Ishikawa (cell line): Measurements from ENCODE around the gene COPZ2.

Experiments used
- CEBPB ChIP-seq: IDR thresholded peaks from 2 replicates; pipeline ENCODE4 v1.6.1; 2012
- CREB1 ChIP-seq: IDR thresholded peaks from 2 replicates; pipeline ENCODE4 v1.6.1; 2012; ENCODE audit warnings: low read depth
- EGR1 ChIP-seq: IDR thresholded peaks from 2 replicates; pipeline ENCODE4 v1.6.1; 2012
- EP300 ChIP-seq: IDR thresholded peaks from 2 replicates; pipeline ENCODE4 v1.6.1; 2012; ENCODE audit warnings: borderline replicate concordance
- FOXM1 ChIP-seq: IDR thresholded peaks from 2 replicates; pipeline ENCODE4 v1.6.1; 2012; ENCODE audit warnings: low read depth, borderline replicate concordance
- MAX ChIP-seq: IDR thresholded peaks from 2 replicates; pipeline ENCODE4 v1.6.1; 2012
- NFIC ChIP-seq: IDR thresholded peaks from 2 replicates; pipeline ENCODE4 v1.6.1; 2012
- RAD21 ChIP-seq: IDR thresholded peaks from 2 replicates; pipeline ENCODE4 v1.6.1; 2012; ENCODE audit warnings: low read depth
- REST ChIP-seq: IDR thresholded peaks from 2 replicates; pipeline ENCODE4 v1.6.1; 2012; ENCODE audit warnings: low read depth, mild to moderate bottlenecking
- TAF1 ChIP-seq: IDR thresholded peaks from 2 replicates; pipeline ENCODE4 v1.6.1; 2012; ENCODE audit warnings: low read depth, mild to moderate bottlenecking
- TCF12 ChIP-seq: IDR thresholded peaks from 2 replicates; pipeline ENCODE4 v1.6.1; 2012; ENCODE audit warnings: low read depth
- TEAD4 ChIP-seq: IDR thresholded peaks from 2 replicates; pipeline ENCODE4 v1.6.1; 2012
- USF1 ChIP-seq: IDR thresholded peaks from 2 replicates; pipeline ENCODE4 v1.6.1; 2012
- YY1 ChIP-seq: IDR thresholded peaks from 2 replicates; pipeline ENCODE4 v1.6.1; 2012; ENCODE audit warnings: low read depth
- ZBTB7A ChIP-seq: IDR thresholded peaks from 2 replicates; pipeline ENCODE4 v1.6.1; 2012; ENCODE audit warnings: low read depth

The COPZ2 gene

GRCh38 chr17:48003417-48004151 is 34.0 kb downstream of the COPZ2 start:
- TF ChIP-seq RAD21, result no peak
- 0 out of 2 replicates have a peak, but pooled peaks have one; percentile 7 for TF ChIP-seq ZBTB7A

- TF ChIP-seq CREB1, result no peak
- TF ChIP-seq MAX, result no peak
- no peak for TF ChIP-seq REST
- 0 out of 2 replicates have a peak, but pooled peaks have one; percentile 0 for TF ChIP-seq TAF1
- TF ChIP-seq NFIC, result no peak
- no peak for TF ChIP-seq EGR1
- no peak for TF ChIP-seq USF1
- no peak for TF ChIP-seq CEBPB
- TF ChIP-seq FOXM1, result no peak
- no peak for TF ChIP-seq RAD21
- TF ChIP-seq EP300, result no peak
- 0 out of 2 replicates have a peak, but pooled peaks have one; percentile 5 for TF ChIP-seq ZBTB7A
These were observed 34.6 kb downstream of the COPZ2 start for GRCh38 chr17:48002916-48003416.

- TF ChIP-seq YY1, result peak; percentile 76
- 0 out of 2 replicates have a peak, but pooled peaks have one; percentile 2 for TF ChIP-seq ZBTB7A
- peak; percentile 63 for TF ChIP-seq TEAD4
- no peak for TF ChIP-seq CREB1
- 0 out of 2 replicates have a peak, but pooled peaks have one; percentile 9 for TF ChIP-seq TAF1
- TF ChIP-seq NFIC, result no peak
- peak; percentile 33; the same call in 1 of the 2 replicates for TF ChIP-seq EP300
- TF ChIP-seq TCF12, result peak; percentile 51; the same call in 1 of the 2 replicates
These were observed 35.2 kb downstream of the COPZ2 start for GRCh38 chr17:48002266-48002915.

- no peak for TF ChIP-seq TAF1
- no peak for TF ChIP-seq YY1
- no peak for TF ChIP-seq CREB1
- no peak for TF ChIP-seq TCF12
- no peak for TF ChIP-seq EP300
- no peak for TF ChIP-seq MAX
- TF ChIP-seq NFIC, result no peak
- TF ChIP-seq USF1, result no peak
- TF ChIP-seq FOXM1, result no peak
- no peak for TF ChIP-seq EGR1
- no peak for TF ChIP-seq TEAD4
- TF ChIP-seq REST, result no peak
- TF ChIP-seq CEBPB, result no peak
- no peak for TF ChIP-seq ZBTB7A
These were observed 36.4 kb downstream of the COPZ2 start for GRCh38 chr17:48001197-48001596.

- TF ChIP-seq EP300, result no peak
- TF ChIP-seq CEBPB, result no peak
- no peak for TF ChIP-seq NFIC
- no peak for TF ChIP-seq TEAD4
- TF ChIP-seq TAF1, result no peak
- TF ChIP-seq REST, result no peak
These were observed 38.0 kb downstream of the COPZ2 start for GRCh38 chr17:47999582-47999981.
